B cell (primary cell): Measurements from ENCODE around the gene LTO1.

ENCODE experiments used
- CTCF ChIP-seq: fragments of 200-600 bp; IDR thresholded peaks from one replicate; pipeline ENCODE4 v1.8.0; 2022; ENCODE audit warnings: antibody characterized with exemption, mild to moderate bottlenecking
- EZH2 ChIP-seq: IDR thresholded peaks from 2 replicates; pipeline ENCODE4 v1.6.1; 2012; ENCODE audit warnings: borderline replicate concordance, low read depth, mild to moderate bottlenecking, moderate library complexity, low read length; ENCODE audit not compliant: insufficient read depth, poor library complexity, severe bottlenecking

- TF ChIP-seq CTCF: no peak
- TF ChIP-seq EZH2: no peak
Measured at GRCh38 chr11:69644962-69645675, 30.0 kb downstream of the LTO1 start.
